Hematopoietic multipotent progenitor cell treated with erythropoietin and hydrocortisone succinate and interleukin-3 and kit ligand, for 6 days (in vitro differentiated cells): ENCODE results near the gene MRPL27.
"Not testable (repeated sequence)": the region's sequence is repeated elsewhere in the genome, so short reads cannot be mapped to it uniquely, and the experiment has no call there.

Source experiments
- DNase-seq: peaks from one replicate; pipeline ENCODE4 v3.0.0-alpha.2; 2015

The MRPL27 gene

GRCh38 chr17:50344731-50345365 is 28.1 kb downstream of the MRPL27 start:
- DNase-seq: no peak

GRCh38 chr17:50339381-50339780 is 33.6 kb downstream of the MRPL27 start:
- no peak for DNase-seq

DNA sequence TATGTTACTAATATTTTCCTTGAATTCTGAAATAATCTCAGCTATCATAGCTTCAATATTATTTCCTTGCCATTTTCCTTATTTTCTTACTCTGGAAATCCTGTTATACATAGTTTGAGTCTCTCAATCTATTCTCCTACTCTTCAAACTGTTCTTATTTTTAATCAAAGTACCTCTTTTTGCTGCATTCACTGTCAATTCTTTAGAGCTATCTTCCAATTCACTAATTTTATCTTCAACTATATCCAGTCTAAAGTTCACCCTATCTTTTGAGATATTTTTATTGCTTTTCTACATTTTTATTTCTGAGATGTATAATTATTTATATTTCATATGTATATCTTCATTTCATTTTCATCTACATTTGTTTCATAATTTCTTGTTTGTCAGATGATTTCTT is 34.3 kb downstream of the MRPL27 start:
- DNase-seq: no peak

DNA sequence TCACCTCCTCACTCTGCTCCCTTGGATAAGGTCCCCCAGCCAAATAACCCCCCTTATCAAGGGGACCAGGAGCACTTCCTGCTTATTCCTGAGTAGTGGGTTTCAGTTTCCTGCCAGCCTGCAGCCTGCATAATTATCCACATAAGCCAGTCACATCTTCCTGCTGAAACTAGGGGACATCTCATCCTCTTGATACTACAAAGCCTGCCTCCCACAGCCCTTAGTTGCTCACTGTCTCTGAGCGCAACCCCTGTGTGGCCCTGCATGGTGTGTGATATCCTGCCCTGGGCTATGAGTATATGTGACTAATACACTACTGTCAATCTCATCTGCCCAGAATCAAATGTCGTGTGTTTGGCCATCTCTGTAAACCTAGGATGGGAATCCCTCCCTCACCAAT is 35.0 kb downstream of the MRPL27 start:
- DNase-seq: no peak

DNA sequence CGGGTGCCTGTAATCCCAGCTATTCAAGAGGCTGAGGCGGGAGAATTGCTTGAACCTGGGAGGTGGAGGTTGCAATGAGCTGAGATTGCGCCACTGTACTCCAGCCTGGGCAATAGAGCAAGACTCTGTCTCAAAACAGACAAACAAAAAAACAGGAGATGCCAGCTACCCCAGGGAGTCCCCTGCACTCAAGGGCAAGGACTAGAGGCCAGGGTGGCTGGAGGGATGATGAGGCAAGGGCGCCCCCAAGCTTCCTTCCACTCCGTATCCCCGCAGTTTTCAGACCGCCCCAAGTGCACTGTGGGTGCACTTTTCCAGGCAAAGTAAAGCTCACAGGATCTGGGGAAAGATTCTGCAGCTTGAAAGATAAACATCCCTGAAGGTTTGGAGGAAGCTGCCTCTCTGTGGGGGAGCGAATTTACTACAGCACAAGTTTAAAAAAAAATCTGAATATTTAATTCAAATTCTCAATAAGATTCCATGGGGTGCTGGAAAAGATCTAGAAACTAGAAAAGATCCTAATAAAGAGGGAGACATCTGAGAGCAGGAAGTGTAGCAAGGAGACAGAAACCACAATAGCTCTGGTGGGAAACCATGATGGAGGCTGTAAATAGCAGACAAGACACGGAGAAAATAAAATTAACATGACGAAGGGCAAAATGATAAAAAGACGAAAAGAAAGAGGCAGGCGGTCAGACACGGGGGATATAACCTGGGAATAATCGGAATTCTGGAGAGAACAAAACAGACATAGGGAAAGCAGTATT is 39.5 kb downstream of the MRPL27 start:
- DNase-seq: not testable (repeated sequence)

- no peak for DNase-seq
These were observed 40.8 kb downstream of the MRPL27 start for GRCh38 chr17:50332196-50332595.

GRCh38 chr17:50331085-50331791 is 41.7 kb downstream of the MRPL27 start:
- no peak for DNase-seq

GRCh38 chr17:50330151-50330775 is 42.7 kb downstream of the MRPL27 start:
- no peak for DNase-seq

DNA sequence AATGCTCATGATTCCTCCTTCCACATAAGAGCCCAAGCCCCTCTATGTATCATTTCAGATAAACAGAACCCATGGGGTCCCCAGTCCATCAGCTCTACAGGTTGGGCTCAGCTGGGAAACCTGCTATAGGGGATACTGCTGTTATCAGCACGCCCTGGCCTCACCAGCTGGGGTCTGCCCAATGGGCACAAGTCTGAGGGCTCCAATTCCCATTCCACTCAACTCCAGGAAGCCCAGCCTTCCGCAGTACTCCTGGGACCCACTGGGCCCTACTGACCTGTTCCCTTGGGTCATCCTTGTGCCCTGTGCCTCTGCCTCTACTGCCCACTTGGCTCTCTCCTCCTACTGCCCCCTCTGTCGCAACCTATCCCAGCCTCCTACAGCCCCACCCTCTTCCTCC is 43.3 kb downstream of the MRPL27 start:
- no peak for DNase-seq

- no peak for DNase-seq
These were observed 44.3 kb downstream of the MRPL27 start for GRCh38 chr17:50328363-50329325.

DNA sequence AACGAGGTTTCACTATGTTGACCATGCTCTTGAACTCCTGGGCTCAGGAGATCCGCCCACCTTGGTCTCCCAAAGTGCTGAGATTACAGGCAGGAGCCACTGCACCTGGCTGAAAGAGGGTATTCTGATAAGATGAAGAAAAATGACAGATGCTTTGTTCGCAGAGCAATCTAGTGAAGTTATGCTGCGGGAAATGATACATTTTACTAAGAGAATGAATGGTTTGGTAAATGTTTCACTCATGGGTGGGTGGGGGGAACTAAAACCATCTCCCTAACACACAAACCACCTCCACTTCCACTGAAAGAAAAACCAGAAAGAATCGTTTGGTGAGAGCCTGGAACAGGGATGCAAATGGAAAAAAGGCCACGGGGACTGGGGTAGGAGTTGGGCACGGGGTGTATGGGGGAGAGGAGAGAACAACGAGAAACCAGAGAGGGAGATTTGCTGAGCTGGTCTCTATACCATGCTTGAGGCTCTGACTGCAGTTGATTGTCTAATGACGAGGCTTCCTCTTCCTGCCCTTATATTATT is 46.1 kb downstream of the MRPL27 start:
- DNase-seq: no peak

DNA sequence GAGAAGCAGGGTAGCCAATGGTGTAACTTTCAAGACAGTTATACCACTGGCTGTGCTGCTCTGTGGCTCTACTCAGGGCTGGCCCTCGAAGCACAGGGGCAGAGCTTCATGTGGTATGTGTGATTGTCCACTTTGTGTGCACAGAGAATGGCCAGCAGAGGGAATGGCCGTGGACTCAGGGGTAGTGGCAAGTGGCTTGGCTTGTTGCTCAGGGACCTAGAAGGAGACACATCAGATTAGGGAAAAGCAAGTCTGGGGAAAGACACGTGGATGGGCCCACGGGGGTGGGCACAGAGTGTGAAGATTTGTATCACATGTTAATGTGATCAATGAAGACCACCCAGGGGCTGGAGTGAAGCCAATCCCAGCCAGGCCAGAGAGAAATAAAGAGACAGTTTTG is 47.1 kb downstream of the MRPL27 start:
- no peak for DNase-seq

DNA sequence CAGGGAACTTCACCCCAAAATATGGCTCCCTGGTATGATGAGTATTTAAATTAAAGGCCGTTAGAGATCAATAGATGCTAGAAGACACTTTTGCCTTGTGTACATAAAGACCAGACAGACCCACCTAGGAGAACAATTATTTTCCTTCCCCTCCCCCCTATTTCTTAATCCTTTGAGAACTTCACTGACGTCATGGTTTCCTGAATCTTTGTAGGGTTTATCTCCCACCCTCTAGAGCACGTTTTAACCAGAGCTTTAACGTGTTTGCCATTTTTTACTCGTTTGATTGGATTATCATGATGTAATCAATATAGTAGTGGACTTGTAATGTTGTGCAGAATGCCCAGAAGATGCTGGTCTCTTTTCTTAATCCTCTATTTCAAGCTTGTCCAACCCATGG is 49.9 kb downstream of the MRPL27 start:
- DNase-seq: no peak

- DNase-seq: no peak
These were observed 50.7 kb downstream of the MRPL27 start for GRCh38 chr17:50322271-50322670.

DNA sequence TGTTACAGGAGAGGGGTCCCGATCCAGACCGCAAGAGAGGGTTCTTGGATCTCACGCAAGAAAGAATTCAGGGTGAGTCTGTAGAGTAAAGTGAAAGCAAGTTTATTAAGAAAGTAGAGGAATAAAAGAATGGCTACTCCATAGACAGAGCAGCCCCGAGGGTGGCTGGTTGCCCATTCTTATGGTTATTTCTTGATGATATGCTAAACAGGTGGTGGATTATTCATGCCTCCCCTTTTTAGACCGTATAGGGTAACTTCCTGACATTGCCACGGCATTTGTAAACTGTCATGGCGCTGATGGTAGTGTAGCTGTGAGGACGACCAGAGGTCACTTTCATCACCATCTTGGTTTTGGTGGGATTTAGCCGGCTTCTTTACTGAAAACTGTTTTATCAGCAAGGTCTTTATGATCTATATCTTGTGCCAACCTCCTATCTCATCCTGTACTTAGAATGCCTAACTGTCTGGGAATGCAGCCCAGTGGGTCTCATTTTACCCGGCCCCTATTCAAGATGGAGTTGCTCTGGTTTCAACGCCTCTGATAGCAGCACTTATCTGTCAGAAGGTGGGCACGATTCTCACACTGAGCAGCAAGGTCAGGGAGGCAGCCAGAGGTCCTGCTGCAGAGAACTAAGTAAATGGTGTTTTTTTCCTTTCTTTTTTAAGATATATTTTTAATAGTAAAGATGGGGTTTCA is 53.5 kb downstream of the MRPL27 start:
- DNase-seq: no peak

- DNase-seq: no peak
These were observed 54.3 kb downstream of the MRPL27 start for GRCh38 chr17:50318501-50319285.
